Astrocyte (in vitro differentiated cells and primary cell): ENCODE results near the gene FARS2.

ENCODE experiments used
- CTCF ChIP-seq: IDR thresholded peaks from 2 replicates; pipeline ENCODE4 v1.5.1; 2011; ENCODE audit warnings: low read depth, mild to moderate bottlenecking, inconsistent platforms, low read length, moderate library complexity; ENCODE audit not compliant: insufficient read depth
- EZH2 ChIP-seq: IDR thresholded peaks from 2 replicates; pipeline ENCODE4 v1.6.1; 2012; ENCODE audit warnings: mild to moderate bottlenecking, low read length, inconsistent platforms; ENCODE audit not compliant: insufficient read depth

DNA sequence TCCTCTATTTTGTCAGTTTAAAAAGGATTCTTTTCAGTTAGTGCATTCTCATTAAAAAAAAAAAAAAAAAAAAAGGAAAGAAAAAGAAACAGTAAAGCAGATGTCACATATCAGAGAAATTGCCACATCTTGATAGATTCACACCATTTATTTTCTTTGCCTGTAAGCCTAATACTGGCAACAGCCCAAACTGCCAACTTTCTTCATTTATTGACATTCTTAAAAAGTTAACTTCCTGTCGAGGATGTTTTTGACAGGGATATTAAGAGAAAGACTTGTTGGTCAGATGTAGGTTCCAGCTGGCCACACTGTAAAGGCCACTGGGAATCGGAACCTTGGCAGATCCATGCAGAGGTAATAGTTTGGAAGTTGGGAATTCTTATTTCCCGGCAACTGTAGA, 412.8 kb downstream of the FARS2 start:
- no peak for TF ChIP-seq CTCF
- no peak for TF ChIP-seq EZH2
